GM12878 (cell line): ENCODE measurements around the gene AP1M2. TPM values are rescaled to one million over a fixed set of nuclear protein-coding genes. Genes with fewer than 3 reads are reported as not detected.

Source experiments
- ATAC-seq: fragments of 200-7000 bp; cut with Tn5 transposase; 3 replicates; pipeline ENCODE4 v1.9.1; 2020; ENCODE audit warnings: mild to moderate bottlenecking, moderate library complexity
- BruUV-seq: library from RNA; stranded (reverse); fragments of 400-500 nt; replicated peaks from 2 replicates; lab custom pipeline; 2021; lab: Mats Ljungman, UMichigan
- CTCF ChIA-PET: fragments of 300-600 bp; sonication (Branson Sonifier 250); formaldehyde crosslinking; extraction: SDS; loops from one replicate; lab custom pipeline; 2021; ENCODE audit warnings: inconsistent platforms; lab: Yijun Ruan, JAX
- POLR2A ChIA-PET: fragments of 350-600 bp; formaldehyde crosslinking; extraction: SDS; loops from one replicate; lab custom pipeline; 2021; ENCODE audit warnings: inconsistent platforms; lab: Charles Lee
- RAD21 ChIA-PET: fragments of 300-600 bp; sonication (Branson Sonifier 250); formaldehyde crosslinking; loops from one replicate; lab custom pipeline; 2023; ENCODE audit warnings: antibody characterized with exemption; ENCODE audit not compliant: unreplicated experiment; lab: Charles Lee
- SMC1A ChIA-PET: fragments of 300-600 bp; sonication (Branson Sonifier 250); formaldehyde crosslinking; loops from one replicate; lab custom pipeline; 2023; ENCODE audit not compliant: unreplicated experiment, uncharacterized antibody; lab: Charles Lee
- DNase-seq: peaks from one replicate; pipeline ENCODE4 v3.0.0-alpha.2; 2011; ENCODE audit warnings: low read depth, low spot score
- FAIRE-seq: peaks from 3 replicates; lab custom pipeline; 2011; peaks lifted over from hg19 to GRCh38; lab: Jason Lieb, UNC
- H2AFZ ChIP-seq: 2 replicates; pipeline ENCODE4 v1.6.0; 2011; ENCODE audit warnings: low read depth, low read length, control low read depth; ENCODE audit not compliant: control insufficient read depth
- H3K27ac ChIP-seq: 2 replicates; pipeline ENCODE4 v1.5.1; 2011; ENCODE audit warnings: control low read depth; ENCODE audit not compliant: control insufficient read depth, insufficient read depth
- H3K27me3 ChIP-seq, 2 experiments: replicated peaks in 1 of 2; 2 replicates each; pipeline versions ENCODE4 v1.6.0 to v1.6.1; 2011; ENCODE audit warnings: low read length in 1 of 2; ENCODE audit not compliant: control insufficient read depth in 2 of 2, insufficient read depth in 2 of 2
- H3K36me3 ChIP-seq, 2 experiments: 2 replicates each; pipeline ENCODE4 v1.5.1; 2011; ENCODE audit warnings: low read length in 1 of 2; ENCODE audit not compliant: control insufficient read depth in 2 of 2, insufficient read depth in 2 of 2
- H3K4me1 ChIP-seq: 2 replicates; pipeline ENCODE4 v1.6.1; 2011; ENCODE audit warnings: mild to moderate bottlenecking, low read length, moderate library complexity, mixed read lengths; ENCODE audit not compliant: control insufficient read depth, insufficient read depth
- H3K4me2 ChIP-seq: 2 replicates; pipeline ENCODE4 v1.6.0; 2011; ENCODE audit warnings: control low read depth; ENCODE audit not compliant: control insufficient read depth, insufficient read depth
- H3K4me3 ChIP-seq: fragments of 200-600 bp; sonication (generic); 2 replicates; pipeline ENCODE4 v1.5.1; 2016
- H3K79me2 ChIP-seq: 2 replicates; pipeline ENCODE4 v1.6.0; 2011; ENCODE audit warnings: low read length; ENCODE audit not compliant: control insufficient read depth, insufficient read depth
- H3K9ac ChIP-seq: 2 replicates; pipeline ENCODE4 v1.8.0; 2011; ENCODE audit warnings: low read length, control low read depth, mixed read lengths; ENCODE audit not compliant: control insufficient read depth, insufficient read depth
- H3K9me3 ChIP-seq: replicated peaks from 3 replicates; pipeline ENCODE4 v1.5.1; 2011; ENCODE audit warnings: mild to moderate bottlenecking, low read length; ENCODE audit not compliant: control insufficient read depth, insufficient read depth
- H4K20me1 ChIP-seq: 2 replicates; pipeline ENCODE4 v1.6.0; 2011; ENCODE audit not compliant: control insufficient read depth, insufficient read depth
- BMI1 ChIP-seq: fragments of 450-650 bp; IDR thresholded peaks from 2 replicates; pipeline ENCODE4 v1.6.1; 2016; ENCODE audit warnings: mild to moderate bottlenecking, moderate library complexity, borderline replicate concordance
- CEBPZ ChIP-seq: fragments of 150-350 bp; IDR thresholded peaks from 2 replicates; pipeline ENCODE4 v1.6.1; 2016; ENCODE audit warnings: low read depth, low read length
- CTCF ChIP-seq, 3 experiments: IDR thresholded peaks in 2 of 3; conservative IDR thresholded peaks in 1 of 3; 2 replicates each; pipeline ENCODE4 v1.5.1; 2011; ENCODE audit warnings: low read depth in 3 of 3, low read length in 3 of 3, mild to moderate bottlenecking in 3 of 3, control low read depth in 2 of 3, moderate library complexity in 2 of 3, inconsistent platforms in 1 of 3, mixed read lengths in 1 of 3; ENCODE audit not compliant: control insufficient read depth in 2 of 3, insufficient read depth in 1 of 3; ENCODE audit errors: extremely low read depth in 1 of 3
- DPF2 ChIP-seq: fragments of 450-650 bp; IDR thresholded peaks from 2 replicates; pipeline ENCODE4 v1.6.1; 2017; ENCODE audit warnings: mild to moderate bottlenecking
- EED ChIP-seq: sonication (generic); IDR thresholded peaks from 2 replicates; pipeline ENCODE4 v1.6.1; 2016; ENCODE audit warnings: antibody characterized with exemption, low read depth
- EGR1 ChIP-seq, 2 experiments: IDR thresholded peaks; 1 replicate in 1 of 2; 2 replicates in 1 of 2; pipeline ENCODE4 v1.6.1; 2011 to 2012; ENCODE audit warnings: low read depth in 2 of 2, low read length in 2 of 2, borderline replicate concordance in 1 of 2, mild to moderate bottlenecking in 1 of 2, moderate library complexity in 1 of 2
- ELK1 ChIP-seq: IDR thresholded peaks from 2 replicates; pipeline ENCODE4 v1.6.1; 2012; ENCODE audit warnings: low read depth, low read length, improper control_type of control experiment
- ESRRA ChIP-seq: IDR thresholded peaks from 2 replicates; pipeline ENCODE4 v1.6.1; 2012; ENCODE audit warnings: mild to moderate bottlenecking, low read length, improper control_type of control experiment
- HDAC6 ChIP-seq: fragments of 200-600 bp; sonication (generic); IDR thresholded peaks from one replicate; pipeline ENCODE4 v1.8.0; 2017; ENCODE audit warnings: antibody characterized with exemption; ENCODE audit not compliant: unreplicated experiment
- IRF3 ChIP-seq: fragments of 450-650 bp; IDR thresholded peaks from 2 replicates; pipeline ENCODE4 v1.6.1; 2014; ENCODE audit warnings: mild to moderate bottlenecking
- NR2F1 ChIP-seq: fragments of 450-650 bp; conservative IDR thresholded peaks from 2 replicates; pipeline ENCODE4 v1.6.1; 2017; ENCODE audit warnings: mild to moderate bottlenecking
- SMAD1 ChIP-seq: fragments of 450-650 bp; IDR thresholded peaks from 2 replicates; pipeline ENCODE4 v1.6.1; 2018; ENCODE audit warnings: mild to moderate bottlenecking, low read depth; ENCODE audit not compliant: partially characterized antibody
- ZNF274 ChIP-seq: IDR thresholded peaks from one replicate; pipeline ENCODE4 v1.8.0; 2011; ENCODE audit not compliant: insufficient read length, insufficient read depth
- WGBS: methylation state at CpG from one replicate; pipeline ENCODE4 v1.1.6; 2016; ENCODE audit warnings: low lambda C conversion rate; ENCODE audit not compliant: insufficient replicate concordance, insufficient coverage; ENCODE audit errors: missing lambda C conversion rate; 5-methylcytosine and 5-hydroxymethylcytosine counted together
- in situ Hi-C: fragments of 300-500 bp; cut with MboI; formaldehyde crosslinking; loops from 9 replicates; pipeline ENCODE4 v1.14.3; 2018; ENCODE audit warnings: mixed read lengths
- intact Hi-C: fragments of 100-400 bp; cut with micrococcal nuclease; formaldehyde crosslinking; loops from one replicate; pipeline ENCODE4 v1.14.2; 2022; ENCODE audit not compliant: unreplicated experiment
- polyA plus RNA-seq, 11 experiments: library from polyadenylated mRNA; depleted of rRNA in 4 of 11; unstranded in 6 of 11; stranded (reverse) in 5 of 11; fragments of >200 nt; fragmentation: Nextera tagmentation in 4 of 11; fragmentation: Illumina TruSeq in 1 of 11; extraction: Ambion mirVana in 4 of 11; extraction: Trizol in 1 of 11; gene quantifications; 1 replicate in 1 of 11; 2 replicates in 10 of 11; pipeline versions ENCODE4 v1.2.1 to v1.2.3, GENCODE V29; 2011 to 2016; ENCODE audit warnings: inconsistent platforms in 2 of 11, missing spikeins in 2 of 11, low read depth in 1 of 11
- total RNA-seq, 4 experiments: library from RNA; depleted of rRNA in 3 of 4; stranded (reverse); fragments of >200 nt in 3 of 4; fragmentation: Illumina TruSeq in 1 of 4; extraction: Trizol in 1 of 4; gene quantifications; 2 replicates each; pipeline versions ENCODE4 v1.2.1 to v1.2.3, GENCODE V29; 2013 to 2021

The AP1M2 gene
- total and polyA plus RNA-seq, 10 of the 15 experiments (the other 5 are each of a cell fraction or from before 2014, with no cell fraction given) = 0.72 TPM; not detected in 9

GRCh38 chr19:10636304-10636972, 49.3 kb upstream of the AP1M2 start:
- Histone ChIP-seq H3K4me3 (no peak overlapping the region), H3K9me3 (no peaks in the 10 kb centered on the region), H4K20me1 (no peaks in the 10 kb centered on the region), H3K36me3 (peaks cover 9 to 25% of the 10 kb centered on the region in 2 experiments; a peak in 3 of 4 replicates), H3K27ac (no peak overlapping the region), H2AFZ (no peak overlapping the region), H3K79me2 (no peaks in the 10 kb centered on the region), H3K27me3 (no peaks in the 10 kb centered on the region), H3K9ac (no peak overlapping the region), H3K4me2 (no peak overlapping the region), H3K4me1 (peaks cover 6% of the 10 kb centered on the region)
- ChIA-PET RAD21 (interaction anchor here (1.1 kb wide), 1 partner anchor 55 kb away, joined by 3 read pairs; no protein-coding TSS in a partner anchor), POLR2A (interaction anchor here (0.7 kb wide), 1 partner anchor 8 kb away, joined by 5 read pairs; no protein-coding TSS in a partner anchor), CTCF (no interaction called here), SMC1A (no interaction called here)
- 97% methylated on average over 37 of the region's 37 CpGs for WGBS
- in situ Hi-C loops = no loop called here
- FAIRE-seq (no peak), ATAC-seq (no peak), DNase-seq (no peak)
- TF ChIP-seq HDAC6 (no peak), IRF3 (no peak), ESRRA (no peak), BMI1 (no peak), EED (no peak), DPF2 (no peak), NR2F1 (no peak), CTCF (IDR thresholded peaks at IDR 0.05 in 2 of 3, conservative IDR thresholded peaks at IDR 0.05 in 1 of 3; ENCODE audit: control insufficient read depth in 2 of 3, extremely low read depth in 1 of 3, insufficient read depth in 1 of 3, low read depth in 3 of 3, low read length in 3 of 3) (no peak), SMAD1 (no peak), ZNF274 (no peak), CEBPZ (no peak), ELK1 (no peak), EGR1 (IDR thresholded peaks at IDR 0.05; ENCODE audit: borderline replicate concordance in 1 of 2, low read depth in 2 of 2, low read length in 2 of 2) (no peak)
- no TSS peak for BruUV-seq
- intact Hi-C loops = no loop called here
